Liver (tissue), 9 donors: ENCODE data around the gene COBL. TPM values are rescaled to one million over a fixed set of nuclear protein-coding genes. Genes with fewer than 3 reads are reported as not detected.

Experiments
- DNase-seq: peaks from one replicate; pipeline ENCODE4 v3.0.0-alpha.2; 2017; ENCODE audit warnings: low spot score
- H3K27ac ChIP-seq, 2 donors: one replicate each; pipeline ENCODE4 v1.7.0; 2013; ENCODE audit warnings: inconsistent platforms in 2 of 2, low read length in 2 of 2, control low read depth in 1 of 2, low read depth in 1 of 2, mild to moderate bottlenecking in 1 of 2
- H3K27me3 ChIP-seq, 4 donors: one replicate each; pipeline versions ENCODE4 v1.6.1 to v1.7.0; 2013; ENCODE audit warnings: low read length in 3 of 4, inconsistent platforms in 1 of 4, mild to moderate bottlenecking in 1 of 4, moderate library complexity in 1 of 4; ENCODE audit not compliant: control insufficient read depth in 4 of 4, insufficient read depth in 4 of 4
- H3K36me3 ChIP-seq, 4 donors: one replicate each; pipeline versions ENCODE4 v1.6.1 to v1.7.0; 2013; ENCODE audit warnings: low read length in 3 of 4, mild to moderate bottlenecking in 3 of 4, low read depth in 1 of 4, moderate library complexity in 1 of 4; ENCODE audit not compliant: control insufficient read depth in 4 of 4, insufficient read depth in 3 of 4
- H3K4me1 ChIP-seq, 4 donors: one replicate each; pipeline versions ENCODE4 v1.6.1 to v1.7.0; 2013; ENCODE audit warnings: low read length in 3 of 4, mild to moderate bottlenecking in 3 of 4, moderate library complexity in 1 of 4; ENCODE audit not compliant: control insufficient read depth in 4 of 4, insufficient read depth in 4 of 4
- H3K4me3 ChIP-seq, 3 donors: one replicate each; pipeline versions ENCODE4 v1.6.1 to v1.7.0; 2013; ENCODE audit warnings: low read length in 3 of 3, control low read depth in 1 of 3, low read depth in 1 of 3, mild to moderate bottlenecking in 1 of 3
- H3K9ac ChIP-seq, 2 donors: one replicate each; pipeline ENCODE4 v1.7.0; 2013; ENCODE audit warnings: low read length in 2 of 2, mild to moderate bottlenecking in 2 of 2, moderate library complexity in 2 of 2, control low read depth in 1 of 2, low read depth in 1 of 2
- H3K9me3 ChIP-seq, 4 donors: one replicate each; pipeline versions ENCODE4 v1.6.1 to v1.7.0; 2013; ENCODE audit warnings: low read length in 3 of 4; ENCODE audit not compliant: control insufficient read depth in 4 of 4
- ATF3 ChIP-seq: IDR thresholded peaks from 2 replicates; pipeline ENCODE4 v1.6.1; 2016; ENCODE audit warnings: antibody characterized with exemption
- EGR1 ChIP-seq, 2 donors: IDR thresholded peaks; 2 replicates each; pipeline ENCODE4 v1.6.1; 2016 to 2018; ENCODE audit warnings: antibody characterized with exemption in 2 of 2, low read depth in 2 of 2
- FOXA1 ChIP-seq: IDR thresholded peaks from 2 replicates; pipeline ENCODE4 v1.6.1; 2016; ENCODE audit warnings: antibody characterized with exemption
- FOXA2 ChIP-seq: IDR thresholded peaks from 2 replicates; pipeline ENCODE4 v1.6.1; 2016; ENCODE audit warnings: antibody characterized with exemption
- GABPA ChIP-seq, 2 donors: IDR thresholded peaks in 1 of 2; conservative IDR thresholded peaks in 1 of 2; 2 replicates each; pipeline ENCODE4 v1.6.1; 2016; ENCODE audit warnings: antibody characterized with exemption in 2 of 2, mild to moderate bottlenecking in 1 of 2, moderate library complexity in 1 of 2
- HNF4A ChIP-seq, 2 donors: conservative IDR thresholded peaks; 2 replicates each; pipeline ENCODE4 v1.6.1; 2016; ENCODE audit warnings: antibody characterized with exemption in 2 of 2, mild to moderate bottlenecking in 2 of 2
- JUND ChIP-seq, 2 donors: IDR thresholded peaks; 2 replicates each; pipeline ENCODE4 v1.6.1; 2016; ENCODE audit warnings: antibody characterized with exemption in 2 of 2
- MAX ChIP-seq: IDR thresholded peaks from 2 replicates; pipeline ENCODE4 v1.6.1; 2016; ENCODE audit warnings: antibody characterized with exemption
- NR2F2 ChIP-seq: IDR thresholded peaks from 2 replicates; pipeline ENCODE4 v1.6.1; 2016; ENCODE audit warnings: antibody characterized with exemption
- RAD21 ChIP-seq, 2 donors: IDR thresholded peaks; 2 replicates each; pipeline ENCODE4 v1.6.1; 2016; ENCODE audit warnings: antibody characterized with exemption in 2 of 2, mild to moderate bottlenecking in 2 of 2
- RXRA ChIP-seq, 2 donors: IDR thresholded peaks; 2 replicates each; pipeline ENCODE4 v1.6.1; 2017 to 2018; ENCODE audit warnings: antibody characterized with exemption in 2 of 2, mild to moderate bottlenecking in 1 of 2
- SP1 ChIP-seq: IDR thresholded peaks from 2 replicates; pipeline ENCODE4 v1.6.1; 2018; ENCODE audit warnings: antibody characterized with exemption, mild to moderate bottlenecking
- TAF1 ChIP-seq: conservative IDR thresholded peaks from 2 replicates; pipeline ENCODE4 v1.6.1; 2016; ENCODE audit warnings: antibody characterized with exemption, mild to moderate bottlenecking
- YY1 ChIP-seq: IDR thresholded peaks from 2 replicates; pipeline ENCODE4 v1.6.1; 2016; ENCODE audit warnings: antibody characterized with exemption, mild to moderate bottlenecking
- WGBS: extraction: QIAGEN DNeasy Blood & Tissue Kit; methylation state at CpG from one replicate; pipeline ENCODE4 v1.1.7; 2013; 5-methylcytosine and 5-hydroxymethylcytosine counted together
- polyA plus RNA-seq, 2 donors: library from polyadenylated mRNA; stranded (reverse) in 1 of 2; unstranded in 1 of 2; fragments of 200-250 nt in 1 of 2; fragments of >200 nt in 1 of 2; fragmentation: Nextera tagmentation in 1 of 2; extraction: Ambion mirVana in 1 of 2; gene quantifications; one replicate each; pipeline versions ENCODE4 v1.2.1 to v1.2.3, GENCODE V29; 2013 to 2015
- total RNA-seq, 2 donors: library from RNA; depleted of rRNA; stranded (reverse); fragments of >200 nt; gene quantifications; one replicate each; pipeline ENCODE4 v1.2.3, GENCODE V29; 2014
- TF ChIP-seq, protein P1 (sequence below): fragments of 150-350 bp; IDR thresholded peaks from 2 replicates; pipeline ENCODE4 v1.5.1; 2017; ENCODE audit warnings: improper control_type of control experiment, low read depth, low read length; ENCODE audit not compliant: missing input control
- TF ChIP-seq, protein P2 (sequence below): IDR thresholded peaks from 2 replicates; pipeline ENCODE4 v1.6.1; 2016; ENCODE audit warnings: antibody characterized with exemption
- TF ChIP-seq, protein P3 (sequence below): IDR thresholded peaks from 2 replicates; pipeline ENCODE4 v1.6.1; 2016; ENCODE audit warnings: antibody characterized with exemption, mild to moderate bottlenecking
- donor health status: healthy.
- donor health status: healthy.
- donor health status: healthy.
- donor health status: healthy.
- donor health status: healthy.

The COBL gene
- total and polyA plus RNA-seq, 4 donors, result 5.8 to 18.7 (median 10.7) TPM

DNA sequence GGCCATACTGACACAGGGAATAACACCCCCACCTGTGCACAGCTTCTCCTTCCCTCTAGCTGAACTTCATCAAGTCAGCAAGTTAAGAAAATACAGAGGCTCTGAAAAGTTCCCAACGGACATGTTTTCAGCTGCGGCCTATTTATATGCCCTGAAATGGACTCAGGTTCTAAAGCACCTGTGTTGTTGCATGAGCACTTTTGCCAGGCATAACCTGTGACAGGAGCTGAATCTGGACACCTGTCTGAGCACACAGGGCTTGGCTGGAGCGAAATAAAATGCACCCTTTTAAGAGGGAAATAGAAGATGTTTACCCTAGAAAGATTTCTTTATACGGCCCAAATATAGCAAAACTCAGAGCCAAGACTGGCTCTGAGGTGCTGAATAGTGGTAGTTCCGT lies 46.7 kb downstream of the COBL start:
- TF ChIP-seq SP1, result no peak
- TF ChIP-seq FOXA1, result no peak
- no peak for TF ChIP-seq NR2F2
- TF ChIP-seq EGR1 (IDR thresholded peaks at IDR 0.05; ENCODE audit: low read depth in 2 of 2), result no peak
- TF ChIP-seq YY1, result no peak
- TF ChIP-seq, protein P1, sequence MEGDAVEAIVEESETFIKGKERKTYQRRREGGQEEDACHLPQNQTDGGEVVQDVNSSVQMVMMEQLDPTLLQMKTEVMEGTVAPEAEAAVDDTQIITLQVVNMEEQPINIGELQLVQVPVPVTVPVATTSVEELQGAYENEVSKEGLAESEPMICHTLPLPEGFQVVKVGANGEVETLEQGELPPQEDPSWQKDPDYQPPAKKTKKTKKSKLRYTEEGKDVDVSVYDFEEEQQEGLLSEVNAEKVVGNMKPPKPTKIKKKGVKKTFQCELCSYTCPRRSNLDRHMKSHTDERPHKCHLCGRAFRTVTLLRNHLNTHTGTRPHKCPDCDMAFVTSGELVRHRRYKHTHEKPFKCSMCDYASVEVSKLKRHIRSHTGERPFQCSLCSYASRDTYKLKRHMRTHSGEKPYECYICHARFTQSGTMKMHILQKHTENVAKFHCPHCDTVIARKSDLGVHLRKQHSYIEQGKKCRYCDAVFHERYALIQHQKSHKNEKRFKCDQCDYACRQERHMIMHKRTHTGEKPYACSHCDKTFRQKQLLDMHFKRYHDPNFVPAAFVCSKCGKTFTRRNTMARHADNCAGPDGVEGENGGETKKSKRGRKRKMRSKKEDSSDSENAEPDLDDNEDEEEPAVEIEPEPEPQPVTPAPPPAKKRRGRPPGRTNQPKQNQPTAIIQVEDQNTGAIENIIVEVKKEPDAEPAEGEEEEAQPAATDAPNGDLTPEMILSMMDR, result no peak
- no peak for TF ChIP-seq ATF3
- TF ChIP-seq TAF1, result no peak
- no peak for TF ChIP-seq RAD21 (IDR thresholded peaks at IDR 0.05)
- TF ChIP-seq, protein P2, sequence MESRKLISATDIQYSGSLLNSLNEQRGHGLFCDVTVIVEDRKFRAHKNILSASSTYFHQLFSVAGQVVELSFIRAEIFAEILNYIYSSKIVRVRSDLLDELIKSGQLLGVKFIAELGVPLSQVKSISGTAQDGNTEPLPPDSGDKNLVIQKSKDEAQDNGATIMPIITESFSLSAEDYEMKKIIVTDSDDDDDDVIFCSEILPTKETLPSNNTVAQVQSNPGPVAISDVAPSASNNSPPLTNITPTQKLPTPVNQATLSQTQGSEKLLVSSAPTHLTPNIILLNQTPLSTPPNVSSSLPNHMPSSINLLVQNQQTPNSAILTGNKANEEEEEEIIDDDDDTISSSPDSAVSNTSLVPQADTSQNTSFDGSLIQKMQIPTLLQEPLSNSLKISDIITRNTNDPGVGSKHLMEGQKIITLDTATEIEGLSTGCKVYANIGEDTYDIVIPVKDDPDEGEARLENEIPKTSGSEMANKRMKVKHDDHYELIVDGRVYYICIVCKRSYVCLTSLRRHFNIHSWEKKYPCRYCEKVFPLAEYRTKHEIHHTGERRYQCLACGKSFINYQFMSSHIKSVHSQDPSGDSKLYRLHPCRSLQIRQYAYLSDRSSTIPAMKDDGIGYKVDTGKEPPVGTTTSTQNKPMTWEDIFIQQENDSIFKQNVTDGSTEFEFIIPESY, result no peak
- TF ChIP-seq GABPA (IDR thresholded peaks at IDR 0.05 in 1 of 2, conservative IDR thresholded peaks at IDR 0.05 in 1 of 2), result no peak
- no peak for TF ChIP-seq FOXA2
- H3K4me1 ChIP-seq, result peaks cover under 1 to 22% (median 14%) of the 10 kb centered on the region in 4 donors
- H3K27me3 ChIP-seq, result no peaks in the 10 kb centered on the region
- H3K36me3 ChIP-seq, result no peaks in the 10 kb centered on the region
- H3K9ac ChIP-seq, result no peak overlapping the region
- no peak overlapping the region for H3K27ac ChIP-seq
- H3K9me3 ChIP-seq, result no peaks in the 10 kb centered on the region
- DNase-seq, result no peak
- 83% methylated on average over 5 of the region's 5 CpGs for WGBS
- no peak overlapping the region for H3K4me3 ChIP-seq

- Histone ChIP-seq H3K4me1 (peaks cover 2 to 28% (median 19%) of the 10 kb centered on the region in 4 donors), H3K27ac (no peak overlapping the region), H3K36me3 (no peaks in the 10 kb centered on the region), H3K27me3 (no peaks in the 10 kb centered on the region), H3K9ac (no peak overlapping the region), H3K9me3 (no peaks in the 10 kb centered on the region), H3K4me3 (no peak overlapping the region)
- TF ChIP-seq, protein P1, result no peak
- TF ChIP-seq RAD21 (IDR thresholded peaks at IDR 0.05), result no peak
- TF ChIP-seq ATF3, result no peak
- TF ChIP-seq JUND (IDR thresholded peaks at IDR 0.05), result no peak
- TF ChIP-seq FOXA2, result no peak
- TF ChIP-seq YY1, result no peak
- no peak for TF ChIP-seq GABPA (IDR thresholded peaks at IDR 0.05 in 1 of 2, conservative IDR thresholded peaks at IDR 0.05 in 1 of 2)
- TF ChIP-seq, protein P3, sequence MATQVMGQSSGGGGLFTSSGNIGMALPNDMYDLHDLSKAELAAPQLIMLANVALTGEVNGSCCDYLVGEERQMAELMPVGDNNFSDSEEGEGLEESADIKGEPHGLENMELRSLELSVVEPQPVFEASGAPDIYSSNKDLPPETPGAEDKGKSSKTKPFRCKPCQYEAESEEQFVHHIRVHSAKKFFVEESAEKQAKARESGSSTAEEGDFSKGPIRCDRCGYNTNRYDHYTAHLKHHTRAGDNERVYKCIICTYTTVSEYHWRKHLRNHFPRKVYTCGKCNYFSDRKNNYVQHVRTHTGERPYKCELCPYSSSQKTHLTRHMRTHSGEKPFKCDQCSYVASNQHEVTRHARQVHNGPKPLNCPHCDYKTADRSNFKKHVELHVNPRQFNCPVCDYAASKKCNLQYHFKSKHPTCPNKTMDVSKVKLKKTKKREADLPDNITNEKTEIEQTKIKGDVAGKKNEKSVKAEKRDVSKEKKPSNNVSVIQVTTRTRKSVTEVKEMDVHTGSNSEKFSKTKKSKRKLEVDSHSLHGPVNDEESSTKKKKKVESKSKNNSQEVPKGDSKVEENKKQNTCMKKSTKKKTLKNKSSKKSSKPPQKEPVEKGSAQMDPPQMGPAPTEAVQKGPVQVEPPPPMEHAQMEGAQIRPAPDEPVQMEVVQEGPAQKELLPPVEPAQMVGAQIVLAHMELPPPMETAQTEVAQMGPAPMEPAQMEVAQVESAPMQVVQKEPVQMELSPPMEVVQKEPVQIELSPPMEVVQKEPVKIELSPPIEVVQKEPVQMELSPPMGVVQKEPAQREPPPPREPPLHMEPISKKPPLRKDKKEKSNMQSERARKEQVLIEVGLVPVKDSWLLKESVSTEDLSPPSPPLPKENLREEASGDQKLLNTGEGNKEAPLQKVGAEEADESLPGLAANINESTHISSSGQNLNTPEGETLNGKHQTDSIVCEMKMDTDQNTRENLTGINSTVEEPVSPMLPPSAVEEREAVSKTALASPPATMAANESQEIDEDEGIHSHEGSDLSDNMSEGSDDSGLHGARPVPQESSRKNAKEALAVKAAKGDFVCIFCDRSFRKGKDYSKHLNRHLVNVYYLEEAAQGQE, result no peak
- TF ChIP-seq SP1, result no peak
- no peak for TF ChIP-seq HNF4A (conservative IDR thresholded peaks at IDR 0.05)
- TF ChIP-seq RXRA (IDR thresholded peaks at IDR 0.05), result no peak
- no peak for TF ChIP-seq EGR1 (IDR thresholded peaks at IDR 0.05; ENCODE audit: low read depth in 2 of 2)
- no peak for TF ChIP-seq FOXA1
- TF ChIP-seq MAX, result no peak
- TF ChIP-seq TAF1, result no peak
- no peak for DNase-seq
- 79% methylated on average over 10 of the region's 10 CpGs for WGBS
Measured at GRCh38 chr7:51269321-51269720, 47.3 kb downstream of the COBL start.
